ENCODE measurements around the gene RUVBL2.

The RUVBL2 gene

DNA sequence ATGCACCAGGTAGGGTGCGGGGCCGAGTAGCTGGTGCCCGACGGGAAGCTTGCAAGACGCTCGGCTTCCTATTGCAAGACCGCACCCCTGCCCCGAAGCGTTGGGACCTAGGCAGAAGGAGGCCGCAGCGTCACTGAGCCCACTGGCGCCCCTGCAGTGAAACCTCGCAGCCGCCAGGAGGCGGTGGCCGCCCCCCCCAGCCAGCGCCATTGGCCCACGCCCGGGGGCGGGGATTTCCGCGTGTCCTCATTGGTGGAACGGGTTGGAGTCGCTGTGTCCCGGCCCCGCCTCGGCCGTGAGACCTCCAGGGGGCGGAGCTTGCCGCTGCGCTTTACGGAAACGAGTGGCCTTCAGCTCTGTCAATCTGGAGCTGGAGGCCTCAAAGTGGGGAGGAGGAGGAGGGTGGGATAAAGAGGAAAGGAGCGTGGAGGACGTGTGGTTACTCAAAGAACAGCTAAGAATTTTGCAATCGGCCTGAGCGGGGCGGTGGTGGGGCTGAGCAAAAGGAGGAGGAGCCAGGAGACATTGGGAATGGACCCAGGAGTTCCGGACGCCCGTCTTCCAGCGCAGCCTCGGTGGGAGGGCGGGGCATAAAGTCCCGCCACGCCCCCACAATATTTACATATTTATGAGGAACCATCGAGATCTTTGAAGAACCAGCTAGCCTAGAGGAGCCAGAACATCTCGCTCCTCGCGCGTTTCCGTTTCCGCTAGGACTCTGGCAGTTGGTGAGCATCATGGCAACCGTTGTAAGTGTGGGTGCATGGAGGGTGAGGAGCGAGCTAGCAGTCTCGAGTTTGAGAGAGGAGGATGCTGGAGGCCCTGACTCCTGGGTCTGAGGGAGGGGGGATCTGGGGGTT lies at the start of gene RUVBL2, which contains the start of gene GYS1:
Gene RUVBL2 (plus strand): TSS at position 713 of the 860 bp plus-strand sequence. CDS start 25 bp downstream, at position 738.
Gene GYS1 (minus strand): TSS at position 135 of the 860 bp plus-strand sequence. CDS start 197 bp downstream, outside the sequence.
- H3K9ac ChIP-seq (ENCODE audit: low read length in 5 of 5): peak within 1 kb of the TSS; percentile 71 to 99 (median 93)
- H3K36me3 ChIP-seq (ENCODE audit: control insufficient read depth in 5 of 5, insufficient read depth in 5 of 5, low read length in 5 of 5): peaks cover 0 to 13% (median 5%) of the 10 kb centered on the region in 5 donors
- peaks cover 6 to 52% (median 45%) of the 10 kb centered on the region in 5 donors for H3K4me1 ChIP-seq (ENCODE audit: control insufficient read depth in 5 of 5, insufficient read depth in 5 of 5, low read length in 5 of 5)
- peak within 1 kb of the TSS; percentile 91 to 97 (median 97) for H3K4me3 ChIP-seq (ENCODE audit: low read depth in 1 of 5, low read length in 5 of 5)
- H3K27ac ChIP-seq (ENCODE audit: low read depth, low read length): peak within 1 kb of the TSS; percentile 98
- H3K9me3 ChIP-seq (ENCODE audit: control insufficient read depth in 5 of 5, low read length in 5 of 5): no peaks in the 10 kb centered on the region
- no peaks in the 10 kb centered on the region for H3K27me3 ChIP-seq (ENCODE audit: control insufficient read depth in 5 of 5, insufficient read depth in 4 of 5, low read length in 5 of 5)

DNA sequence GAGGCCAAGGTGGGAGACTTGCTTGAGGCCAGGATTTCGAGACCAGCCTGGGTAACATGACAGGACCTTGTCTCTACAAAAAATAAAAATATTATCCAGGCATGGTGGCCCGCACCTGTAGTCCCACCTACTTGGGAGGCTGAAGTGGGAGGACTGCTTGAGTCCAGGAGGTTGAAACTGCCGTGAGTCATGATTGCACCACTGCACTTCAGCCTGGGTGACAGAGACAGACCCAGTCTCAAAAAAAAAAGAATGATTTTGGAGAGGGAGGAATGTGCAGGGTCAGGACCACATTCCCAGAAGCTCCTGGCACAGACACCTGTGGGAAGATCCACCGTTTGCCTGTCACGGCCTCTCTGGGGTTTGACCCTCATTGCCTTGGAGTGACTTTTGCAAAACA lies 48.3 kb upstream of the RUVBL2 start:
- Histone ChIP-seq H3K27ac (ENCODE audit: low read depth, low read length) (no peak overlapping the region), H3K4me3 (ENCODE audit: low read depth in 1 of 5, low read length in 5 of 5) (no peak overlapping the region), H3K4me1 (ENCODE audit: control insufficient read depth in 5 of 5, insufficient read depth in 5 of 5, low read length in 5 of 5) (no peaks in the 10 kb centered on the region), H3K36me3 (ENCODE audit: control insufficient read depth in 5 of 5, insufficient read depth in 5 of 5, low read length in 5 of 5) (no peaks in the 10 kb centered on the region), H3K9ac (ENCODE audit: low read length in 5 of 5) (no peak overlapping the region), H3K27me3 (ENCODE audit: control insufficient read depth in 5 of 5, insufficient read depth in 4 of 5, low read length in 5 of 5) (no peaks in the 10 kb centered on the region), H3K9me3 (ENCODE audit: control insufficient read depth in 5 of 5, low read length in 5 of 5) (peaks cover 4 to 17% (median 12%) of the 10 kb centered on the region in 5 donors)

- Histone ChIP-seq H3K27ac (ENCODE audit: low read depth, low read length) (no peak overlapping the region), H3K4me3 (ENCODE audit: low read depth in 1 of 5, low read length in 5 of 5) (no peak overlapping the region), H3K4me1 (ENCODE audit: control insufficient read depth in 5 of 5, insufficient read depth in 5 of 5, low read length in 5 of 5) (no peaks in the 10 kb centered on the region), H3K9ac (ENCODE audit: low read length in 5 of 5) (no peak overlapping the region), H3K9me3 (ENCODE audit: control insufficient read depth in 5 of 5, low read length in 5 of 5) (peaks cover 4 to 13% (median 10%) of the 10 kb centered on the region in 5 donors), H3K36me3 (ENCODE audit: control insufficient read depth in 5 of 5, insufficient read depth in 5 of 5, low read length in 5 of 5) (no peaks in the 10 kb centered on the region), H3K27me3 (ENCODE audit: control insufficient read depth in 5 of 5, insufficient read depth in 4 of 5, low read length in 5 of 5) (no peaks in the 10 kb centered on the region)
Observed at GRCh38 chr19:48945817-48946216, 47.9 kb upstream of the RUVBL2 start.

- no peaks in the 10 kb centered on the region for H3K4me1 ChIP-seq (ENCODE audit: control insufficient read depth in 5 of 5, insufficient read depth in 5 of 5, low read length in 5 of 5)
- H3K27ac ChIP-seq (ENCODE audit: low read depth, low read length): no peak overlapping the region
- no peaks in the 10 kb centered on the region for H3K36me3 ChIP-seq (ENCODE audit: control insufficient read depth in 5 of 5, insufficient read depth in 5 of 5, low read length in 5 of 5)
- no peak overlapping the region for H3K4me3 ChIP-seq (ENCODE audit: low read depth in 1 of 5, low read length in 5 of 5)
- H3K9ac ChIP-seq (ENCODE audit: low read length in 5 of 5): no peak overlapping the region
- peaks cover 0 to 7% (median 3%) of the 10 kb centered on the region in 5 donors for H3K9me3 ChIP-seq (ENCODE audit: control insufficient read depth in 5 of 5, low read length in 5 of 5)
- H3K27me3 ChIP-seq (ENCODE audit: control insufficient read depth in 5 of 5, insufficient read depth in 4 of 5, low read length in 5 of 5): no peaks in the 10 kb centered on the region
Observed at GRCh38 chr19:48946463-48947257, 47.0 kb upstream of the RUVBL2 start.

- H3K4me1 ChIP-seq (ENCODE audit: control insufficient read depth in 5 of 5, insufficient read depth in 5 of 5, low read length in 5 of 5): no peaks in the 10 kb centered on the region
- no peak overlapping the region for H3K4me3 ChIP-seq (ENCODE audit: low read depth in 1 of 5, low read length in 5 of 5)
- peaks cover 0 to 7% (median 3%) of the 10 kb centered on the region in 5 donors for H3K9me3 ChIP-seq (ENCODE audit: control insufficient read depth in 5 of 5, low read length in 5 of 5)
- no peak overlapping the region for H3K9ac ChIP-seq (ENCODE audit: low read length in 5 of 5)
- H3K27ac ChIP-seq (ENCODE audit: low read depth, low read length): no peak overlapping the region
- no peaks in the 10 kb centered on the region for H3K36me3 ChIP-seq (ENCODE audit: control insufficient read depth in 5 of 5, insufficient read depth in 5 of 5, low read length in 5 of 5)
- H3K27me3 ChIP-seq (ENCODE audit: control insufficient read depth in 5 of 5, insufficient read depth in 4 of 5, low read length in 5 of 5): no peaks in the 10 kb centered on the region
Observed at GRCh38 chr19:48947258-48947542, 46.5 kb upstream of the RUVBL2 start.

- Histone ChIP-seq H3K9me3 (ENCODE audit: control insufficient read depth in 5 of 5, low read length in 5 of 5) (peaks cover 0 to 7% (median 3%) of the 10 kb centered on the region in 5 donors), H3K27me3 (ENCODE audit: control insufficient read depth in 5 of 5, insufficient read depth in 4 of 5, low read length in 5 of 5) (no peaks in the 10 kb centered on the region), H3K27ac (ENCODE audit: low read depth, low read length) (no peak overlapping the region), H3K36me3 (ENCODE audit: control insufficient read depth in 5 of 5, insufficient read depth in 5 of 5, low read length in 5 of 5) (no peaks in the 10 kb centered on the region), H3K9ac (ENCODE audit: low read length in 5 of 5) (no peak overlapping the region), H3K4me1 (ENCODE audit: control insufficient read depth in 5 of 5, insufficient read depth in 5 of 5, low read length in 5 of 5) (peaks cover 0 to 10% (median 7%) of the 10 kb centered on the region in 5 donors), H3K4me3 (ENCODE audit: low read depth in 1 of 5, low read length in 5 of 5) (no peak overlapping the region)
Observed at GRCh38 chr19:48950159-48950558, 43.5 kb upstream of the RUVBL2 start.

DNA sequence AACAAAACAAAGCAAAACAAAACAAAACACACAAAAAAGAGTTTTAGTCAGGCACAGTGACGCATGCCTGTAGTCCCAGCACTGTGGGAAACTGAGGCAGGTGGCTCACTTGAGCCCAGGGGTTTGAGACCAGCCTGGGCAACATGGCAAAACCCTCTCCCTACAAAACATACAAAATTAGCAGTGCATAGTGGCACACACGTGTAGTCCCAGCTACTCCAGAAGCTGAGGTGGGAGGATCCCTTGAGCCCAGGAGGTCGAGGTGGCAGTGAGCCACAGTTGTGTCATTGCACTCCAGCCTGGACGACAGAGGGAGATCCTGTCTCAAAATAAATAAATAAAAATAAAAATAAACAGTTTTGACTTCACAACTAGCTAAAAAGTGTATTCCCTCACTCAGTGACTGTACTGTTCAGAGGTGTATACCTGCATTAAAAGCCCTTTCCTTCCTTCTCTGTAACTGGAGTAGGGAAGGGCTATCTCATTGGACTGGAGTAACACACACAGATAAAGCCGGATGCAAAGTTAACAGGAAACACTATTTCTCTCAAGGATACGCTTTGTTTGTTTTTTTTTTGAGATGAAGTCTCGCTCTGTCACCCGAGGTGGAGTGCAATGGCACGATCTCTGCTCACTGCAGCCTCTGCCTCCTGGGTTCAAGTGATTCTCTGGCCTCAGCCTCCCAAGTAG lies 42.7 kb upstream of the RUVBL2 start:
- H3K4me3 ChIP-seq (ENCODE audit: low read depth in 1 of 5, low read length in 5 of 5): no peak overlapping the region
- H3K27ac ChIP-seq (ENCODE audit: low read depth, low read length): no peak overlapping the region
- no peak overlapping the region for H3K9ac ChIP-seq (ENCODE audit: low read length in 5 of 5)
- no peaks in the 10 kb centered on the region for H3K27me3 ChIP-seq (ENCODE audit: control insufficient read depth in 5 of 5, insufficient read depth in 4 of 5, low read length in 5 of 5)
- H3K9me3 ChIP-seq (ENCODE audit: control insufficient read depth in 5 of 5, low read length in 5 of 5): peaks cover 0 to 7% (median 3%) of the 10 kb centered on the region in 5 donors
- no peaks in the 10 kb centered on the region for H3K36me3 ChIP-seq (ENCODE audit: control insufficient read depth in 5 of 5, insufficient read depth in 5 of 5, low read length in 5 of 5)
- peaks cover 3 to 18% (median 16%) of the 10 kb centered on the region in 5 donors for H3K4me1 ChIP-seq (ENCODE audit: control insufficient read depth in 5 of 5, insufficient read depth in 5 of 5, low read length in 5 of 5)

DNA sequence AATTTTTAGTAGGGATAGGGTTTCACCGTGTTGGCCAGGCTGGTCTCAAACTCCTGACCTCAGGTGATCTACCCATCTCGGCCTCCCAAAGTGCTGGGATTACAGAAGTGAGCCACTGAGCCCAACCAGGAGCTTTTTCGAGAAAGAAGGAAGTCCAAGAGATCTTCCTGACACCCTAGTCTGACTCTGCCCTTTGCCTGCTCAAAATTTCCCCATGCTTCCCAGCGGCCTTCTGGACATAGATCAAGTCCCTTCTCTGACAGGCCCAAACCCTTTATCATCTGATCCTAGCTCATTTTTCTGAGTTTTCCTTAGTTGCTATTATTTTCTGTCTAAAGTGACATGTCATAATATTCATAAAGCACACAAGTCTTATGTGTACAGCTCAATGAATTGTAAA lies 40.5 kb upstream of the RUVBL2 start:
- no peak overlapping the region for H3K27ac ChIP-seq (ENCODE audit: low read depth, low read length)
- no peaks in the 10 kb centered on the region for H3K27me3 ChIP-seq (ENCODE audit: control insufficient read depth in 5 of 5, insufficient read depth in 4 of 5, low read length in 5 of 5)
- H3K4me3 ChIP-seq (ENCODE audit: low read depth in 1 of 5, low read length in 5 of 5): no peak overlapping the region
- H3K36me3 ChIP-seq (ENCODE audit: control insufficient read depth in 5 of 5, insufficient read depth in 5 of 5, low read length in 5 of 5): peaks cover 0 to 3% (median 2%) of the 10 kb centered on the region in 5 donors
- H3K4me1 ChIP-seq (ENCODE audit: control insufficient read depth in 5 of 5, insufficient read depth in 5 of 5, low read length in 5 of 5): peaks cover 3 to 21% (median 19%) of the 10 kb centered on the region in 5 donors
- H3K9ac ChIP-seq (ENCODE audit: low read length in 5 of 5): no peak overlapping the region
- H3K9me3 ChIP-seq (ENCODE audit: control insufficient read depth in 5 of 5, low read length in 5 of 5): no peaks in the 10 kb centered on the region

GRCh38 chr19:48953990-48954594 lies 39.6 kb upstream of the RUVBL2 start:
- H3K4me3 ChIP-seq (ENCODE audit: low read depth in 1 of 5, low read length in 5 of 5): peak overlapping the region; percentile 80 to 95 (median 86)
- no peak overlapping the region for H3K27ac ChIP-seq (ENCODE audit: low read depth, low read length)
- no peaks in the 10 kb centered on the region for H3K27me3 ChIP-seq (ENCODE audit: control insufficient read depth in 5 of 5, insufficient read depth in 4 of 5, low read length in 5 of 5)
- H3K9ac ChIP-seq (ENCODE audit: low read length in 5 of 5): peak overlapping the region in 2 of 5 donors; percentile 35 to 93
- no peaks in the 10 kb centered on the region for H3K9me3 ChIP-seq (ENCODE audit: control insufficient read depth in 5 of 5, low read length in 5 of 5)
- peaks cover 3 to 21% (median 19%) of the 10 kb centered on the region in 5 donors for H3K4me1 ChIP-seq (ENCODE audit: control insufficient read depth in 5 of 5, insufficient read depth in 5 of 5, low read length in 5 of 5)
- peaks cover 0 to 3% (median 2%) of the 10 kb centered on the region in 5 donors for H3K36me3 ChIP-seq (ENCODE audit: control insufficient read depth in 5 of 5, insufficient read depth in 5 of 5, low read length in 5 of 5)
